Tibial artery (tissue), 4 donors: ENCODE data around the gene APLP1.

ENCODE experiments used
- DNase-seq, 2 donors: peaks; one replicate each; pipeline ENCODE4 v3.0.0-alpha.2; 2019
- H3K27ac ChIP-seq, 2 donors: fragments of 200-600 bp; sonication (generic) in 1 of 2; 1 replicate in 1 of 2; 2 replicates in 1 of 2; pipeline ENCODE4 v1.5.1; 2018 to 2019; ENCODE audit warnings: mild to moderate bottlenecking in 1 of 2
- H3K27me3 ChIP-seq, 2 donors: fragments of 200-600 bp; sonication (generic) in 1 of 2; one replicate each; pipeline versions ENCODE4 v1.5.1 to v1.6.0; 2016 to 2019
- H3K36me3 ChIP-seq, 3 donors: fragments of 200-600 bp; sonication (generic) in 2 of 3; one replicate each; pipeline ENCODE4 v1.5.1; 2016 to 2019; ENCODE audit warnings: mild to moderate bottlenecking in 2 of 3
- H3K4me1 ChIP-seq, 4 donors: fragments of 200-600 bp; sonication (generic) in 2 of 4; 1 replicate in 3 of 4; 2 replicates in 1 of 4; pipeline ENCODE4 v1.5.1; 2016 to 2019
- H3K4me3 ChIP-seq, 2 donors: fragments of 200-600 bp; sonication (generic) in 1 of 2; 1 replicate in 1 of 2; 2 replicates in 1 of 2; pipeline ENCODE4 v1.5.1; 2018 to 2019; ENCODE audit warnings: mild to moderate bottlenecking in 2 of 2
- H3K9me3 ChIP-seq, 3 donors: fragments of 200-600 bp; sonication (generic) in 1 of 3; one replicate each; pipeline ENCODE4 v1.5.1; 2016 to 2019
- intact Hi-C: fragments of 100-400 bp; cut with DNase I; formaldehyde crosslinking; loops from one replicate; pipeline ENCODE4 v1.15.0; 2023; ENCODE audit warnings: low total_unique reads
- TF ChIP-seq, protein P1 (sequence below), 2 experiments: fragments of 200-600 bp in 1 of 2; fragments of 450-650 bp in 1 of 2; IDR thresholded peaks; one replicate each; pipeline ENCODE4 v1.5.1; 2017 to 2019; ENCODE audit warnings: antibody characterized with exemption in 2 of 2, mild to moderate bottlenecking in 1 of 2, moderate library complexity in 1 of 2

The APLP1 gene

DNA sequence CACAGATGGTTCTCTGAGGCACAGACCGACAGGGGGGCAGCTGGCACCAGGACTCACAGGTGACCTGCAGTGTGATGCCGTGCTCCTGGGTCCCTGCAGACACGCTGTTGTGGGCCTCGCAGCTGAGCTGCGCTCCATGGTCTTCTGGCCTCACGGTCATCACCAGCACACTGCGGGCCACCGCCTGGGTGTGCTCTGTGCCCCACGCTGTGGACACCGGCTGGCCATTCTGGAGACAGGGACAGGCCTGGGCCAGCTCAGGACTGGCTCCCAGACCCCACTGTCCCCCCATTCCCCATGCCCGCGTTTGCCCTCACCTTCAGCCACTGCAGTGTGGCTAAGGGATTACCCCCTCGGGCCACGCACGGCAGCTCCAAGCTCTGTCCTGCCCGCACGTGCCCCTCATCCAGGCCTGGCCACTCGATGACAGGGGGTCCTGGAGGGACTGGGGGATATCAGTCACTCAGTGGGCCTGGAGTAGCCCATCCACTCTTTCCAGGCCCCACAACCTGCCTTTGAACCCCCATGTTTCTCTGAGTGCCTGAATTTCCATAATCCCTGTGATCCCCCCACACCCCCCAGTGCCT lies 19.4 kb upstream of the APLP1 start:
- intact Hi-C loops = no loop called here
- TF ChIP-seq, protein P1, sequence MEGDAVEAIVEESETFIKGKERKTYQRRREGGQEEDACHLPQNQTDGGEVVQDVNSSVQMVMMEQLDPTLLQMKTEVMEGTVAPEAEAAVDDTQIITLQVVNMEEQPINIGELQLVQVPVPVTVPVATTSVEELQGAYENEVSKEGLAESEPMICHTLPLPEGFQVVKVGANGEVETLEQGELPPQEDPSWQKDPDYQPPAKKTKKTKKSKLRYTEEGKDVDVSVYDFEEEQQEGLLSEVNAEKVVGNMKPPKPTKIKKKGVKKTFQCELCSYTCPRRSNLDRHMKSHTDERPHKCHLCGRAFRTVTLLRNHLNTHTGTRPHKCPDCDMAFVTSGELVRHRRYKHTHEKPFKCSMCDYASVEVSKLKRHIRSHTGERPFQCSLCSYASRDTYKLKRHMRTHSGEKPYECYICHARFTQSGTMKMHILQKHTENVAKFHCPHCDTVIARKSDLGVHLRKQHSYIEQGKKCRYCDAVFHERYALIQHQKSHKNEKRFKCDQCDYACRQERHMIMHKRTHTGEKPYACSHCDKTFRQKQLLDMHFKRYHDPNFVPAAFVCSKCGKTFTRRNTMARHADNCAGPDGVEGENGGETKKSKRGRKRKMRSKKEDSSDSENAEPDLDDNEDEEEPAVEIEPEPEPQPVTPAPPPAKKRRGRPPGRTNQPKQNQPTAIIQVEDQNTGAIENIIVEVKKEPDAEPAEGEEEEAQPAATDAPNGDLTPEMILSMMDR (IDR thresholded peaks at IDR 0.05) = no peak
- no peak overlapping the region for H3K4me3 ChIP-seq
- DNase-seq = no peak
- H3K27ac ChIP-seq = no peak overlapping the region
- no peaks in the 10 kb centered on the region for H3K9me3 ChIP-seq
- H3K36me3 ChIP-seq = no peaks in the 10 kb centered on the region
- peaks cover 0 to 87% of the 10 kb centered on the region in 2 donors for H3K27me3 ChIP-seq
- peaks cover 0 to 13% (median 11%) of the 10 kb centered on the region in 4 donors for H3K4me1 ChIP-seq

DNA sequence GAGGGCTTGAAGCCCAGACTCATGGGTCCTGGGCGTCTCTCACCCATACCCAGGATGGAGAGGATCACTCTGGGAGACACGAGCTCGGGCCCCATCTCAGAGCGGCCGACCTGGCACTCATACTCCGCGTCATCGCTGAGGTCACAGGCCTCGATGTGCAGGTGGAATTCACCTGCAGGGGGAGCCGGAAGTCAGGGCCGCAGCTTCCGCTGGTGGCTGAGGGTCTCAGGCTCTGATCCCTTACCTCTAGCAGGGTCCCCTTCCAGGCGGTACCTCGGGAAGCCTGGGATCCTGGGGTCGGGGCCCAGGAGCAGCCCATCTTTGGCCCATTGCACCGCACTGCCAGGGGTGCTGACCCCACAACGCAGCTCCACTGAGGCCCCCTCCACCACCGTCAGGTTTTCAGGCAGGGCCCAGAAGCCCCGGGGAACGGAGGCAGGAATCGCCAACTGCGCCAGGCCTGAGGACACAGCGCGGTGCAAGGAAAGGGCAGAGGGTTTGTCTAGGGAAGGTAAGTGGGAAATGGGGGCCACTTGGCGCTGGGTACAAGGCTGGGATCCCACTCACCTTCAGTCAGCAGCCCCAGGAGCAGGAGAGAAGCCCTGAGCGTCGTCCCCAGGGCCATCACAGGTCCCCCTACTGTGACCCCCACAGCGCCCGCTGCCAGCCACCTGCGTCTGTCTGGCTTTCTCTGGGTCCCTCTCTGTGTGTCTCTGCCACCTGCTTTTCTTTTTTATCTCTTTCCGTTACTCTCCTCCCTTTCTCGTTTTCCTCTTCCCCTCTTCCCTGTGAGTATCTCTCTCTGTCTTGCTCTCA lies 17.0 kb upstream of the APLP1 start:
- H3K9me3 ChIP-seq = no peaks in the 10 kb centered on the region
- H3K36me3 ChIP-seq = no peaks in the 10 kb centered on the region
- no peak for DNase-seq
- H3K4me3 ChIP-seq = no peak overlapping the region
- intact Hi-C loops = no loop called here
- peaks cover 5 to 86% of the 10 kb centered on the region in 2 donors for H3K27me3 ChIP-seq
- TF ChIP-seq, protein P1 (IDR thresholded peaks at IDR 0.05) = no peak
- H3K4me1 ChIP-seq = peaks cover 0 to 7% (median 4%) of the 10 kb centered on the region in 4 donors
- H3K27ac ChIP-seq = no peak overlapping the region

DNA sequence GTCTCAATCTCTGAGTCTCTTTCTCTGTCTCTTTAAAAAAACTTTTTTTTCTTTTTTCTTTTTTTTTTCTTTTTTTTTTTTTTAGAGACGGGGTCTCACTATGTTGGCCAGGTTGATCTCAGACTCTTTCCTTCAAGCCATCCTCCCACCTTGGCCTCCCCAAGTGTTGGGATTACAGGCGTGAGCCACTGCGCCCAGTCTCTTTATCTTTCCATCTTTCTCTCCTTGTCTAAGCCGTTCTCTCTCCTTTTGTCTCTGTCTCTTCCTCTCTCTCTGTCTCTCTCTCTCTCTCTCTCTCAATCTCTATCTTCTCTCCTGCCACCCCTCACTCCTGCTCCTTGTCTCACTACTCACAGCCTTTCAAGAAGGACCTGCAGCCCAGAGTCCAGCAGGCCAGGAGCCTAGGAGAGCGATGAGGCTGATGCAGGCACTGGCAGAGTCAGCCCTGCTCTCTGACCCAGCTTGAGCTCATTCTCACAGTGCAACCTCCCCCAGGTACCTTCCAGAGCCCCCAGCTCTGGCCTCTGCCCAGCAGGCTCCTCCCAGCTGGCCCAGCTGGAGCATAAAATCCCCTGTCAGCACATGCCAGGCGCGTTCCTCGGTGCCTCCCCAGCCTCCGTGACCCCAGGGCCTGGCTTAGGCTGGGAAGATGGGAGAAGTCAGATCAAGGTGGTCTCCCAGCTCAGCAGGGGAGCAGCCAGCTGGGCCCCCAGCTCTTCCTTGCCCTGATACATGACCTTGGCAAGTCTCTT lies 16.2 kb upstream of the APLP1 start, which contains the start of gene NPHS1:
NPHS1 (minus strand) TSS at position 476 of the 752 bp plus-strand sequence. CDS start 667 bp downstream, outside the sequence.
- DNase-seq = no peak

DNA sequence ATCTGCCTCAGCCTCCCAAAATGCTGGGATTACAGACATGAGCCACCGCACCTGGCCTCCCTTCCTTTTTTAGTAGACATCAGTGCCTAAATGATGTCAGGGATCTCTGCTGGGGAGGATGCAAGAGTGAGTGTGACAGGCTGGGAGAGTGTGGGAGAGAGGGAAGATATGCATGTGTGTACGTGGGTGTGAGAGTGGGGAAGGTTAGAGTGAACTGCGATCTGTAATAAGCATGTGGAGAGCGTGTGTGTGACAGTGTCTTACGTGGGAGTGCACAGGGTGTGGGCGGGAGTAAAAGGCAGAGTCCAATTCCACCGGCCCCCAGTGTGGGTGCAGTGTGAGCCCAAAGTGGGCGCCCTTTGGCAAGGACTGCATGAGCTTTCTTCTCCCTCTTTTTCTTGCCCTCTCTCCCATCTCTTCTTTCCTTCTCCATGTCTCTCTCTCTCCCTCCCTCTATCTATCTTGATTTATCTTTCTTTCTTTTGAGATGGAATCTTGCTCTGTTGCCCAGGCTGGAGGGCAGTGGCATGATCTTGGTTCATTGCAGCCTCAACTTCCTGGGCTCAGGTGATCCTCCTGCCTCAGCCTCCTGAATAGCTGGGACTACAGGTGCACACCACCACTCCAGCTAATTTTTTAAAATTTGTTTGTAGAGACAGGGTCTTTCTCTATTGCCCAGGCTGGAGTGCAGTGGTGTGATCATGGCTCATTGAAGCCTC lies 15.2 kb upstream of the APLP1 start:
- no peak for DNase-seq
- no peaks in the 10 kb centered on the region for H3K36me3 ChIP-seq
- H3K4me1 ChIP-seq = peaks cover 0 to 17% (median 12%) of the 10 kb centered on the region in 4 donors
- H3K9me3 ChIP-seq = no peaks in the 10 kb centered on the region
- TF ChIP-seq, protein P1 (IDR thresholded peaks at IDR 0.05) = no peak
- intact Hi-C loops = no loop called here
- H3K27ac ChIP-seq = no peak overlapping the region
- peaks cover 9 to 90% of the 10 kb centered on the region in 2 donors for H3K27me3 ChIP-seq
- no peak overlapping the region for H3K4me3 ChIP-seq

More for the DNA sequence above, 16.2 kb upstream of the APLP1 start, which contains the start of gene NPHS1:
- Histone ChIP-seq H3K4me1 (peaks cover 0 to 15% (median 12%) of the 10 kb centered on the region in 4 donors), H3K27me3 (peaks cover 9 to 93% of the 10 kb centered on the region in 2 donors), H3K36me3 (no peaks in the 10 kb centered on the region), H3K27ac (no peak within 1 kb of the TSS), H3K9me3 (no peaks in the 10 kb centered on the region), H3K4me3 (no peak within 1 kb of the TSS)
- TF ChIP-seq, protein P1 (IDR thresholded peaks at IDR 0.05) = no peak
- intact Hi-C loops = no loop called here

DNA sequence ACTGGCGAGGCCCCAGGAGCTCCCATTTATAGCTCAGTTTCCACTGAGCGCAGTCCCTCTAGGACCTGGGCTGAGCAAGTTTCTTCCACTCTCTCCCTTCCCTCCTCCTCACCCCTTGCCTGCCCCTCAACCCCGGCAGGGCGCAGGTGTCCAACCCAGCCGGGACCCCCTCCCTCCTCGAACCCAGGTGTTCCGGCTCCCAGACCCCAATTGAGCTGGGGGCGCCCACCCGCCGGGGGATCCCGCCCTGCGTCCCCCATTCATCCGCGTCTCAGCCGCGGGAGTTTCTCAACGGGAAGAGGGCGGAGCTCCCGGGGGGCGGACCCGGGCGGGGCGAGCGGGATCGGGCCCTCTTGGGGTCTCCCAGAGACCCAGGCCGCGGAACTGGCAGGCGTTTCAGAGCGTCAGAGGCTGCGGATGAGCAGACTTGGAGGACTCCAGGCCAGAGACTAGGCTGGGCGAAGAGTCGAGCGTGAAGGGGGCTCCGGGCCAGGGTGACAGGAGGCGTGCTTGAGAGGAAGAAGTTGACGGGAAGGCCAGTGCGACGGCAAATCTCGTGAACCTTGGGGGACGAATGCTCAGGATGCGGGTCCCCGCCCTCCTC lies 11.7 kb upstream of the APLP1 start, which contains the start of gene KIRREL2:
KIRREL2 (plus strand) TSS at position 366 of the 604 bp plus-strand sequence; CDS start at position 575, 209 bp downstream.
- intact Hi-C loops = no loop called here
- no peaks in the 10 kb centered on the region for H3K36me3 ChIP-seq
- peaks cover 9 to 88% of the 10 kb centered on the region in 2 donors for H3K27me3 ChIP-seq
- peak within 1 kb of the TSS; percentile 27 to 43 for H3K4me3 ChIP-seq
- H3K4me1 ChIP-seq = peaks cover 0 to 17% (median 12%) of the 10 kb centered on the region in 4 donors
- H3K9me3 ChIP-seq = peaks cover 0 to 8% (median 0%) of the 10 kb centered on the region in 3 donors
- H3K27ac ChIP-seq = no peak within 1 kb of the TSS
- no peak for DNase-seq
- TF ChIP-seq, protein P1 (IDR thresholded peaks at IDR 0.05) = no peak
